GM23338 (cell line): ENCODE data around the gene PTPRN2. TPM values are rescaled to one million over a fixed set of nuclear protein-coding genes. Genes with fewer than 3 reads are reported as not detected.

ENCODE experiments used
- ATAC-seq: fragments of 200-7000 bp; cut with Tn5 transposase; 3 replicates; pipeline ENCODE4 v1.9.1; 2020
- DNase-seq: peaks from one replicate; pipeline ENCODE4 v3.0.0-alpha.2; 2015; ENCODE audit warnings: low spot score
- H2AFZ ChIP-seq: fragments of 200-600 bp; sonication (generic); 2 replicates; pipeline ENCODE4 v1.8.0; 2016; ENCODE audit warnings: antibody characterized with exemption, mild to moderate bottlenecking, moderate library complexity
- H3F3A ChIP-seq: fragments of 200-600 bp; sonication (generic); replicated peaks from 2 replicates; pipeline ENCODE4 v1.8.0; 2017; ENCODE audit warnings: antibody characterized with exemption, mixed run types, low read depth
- H3K27ac ChIP-seq: fragments of 200-600 bp; sonication (generic); 2 replicates; pipeline ENCODE4 v1.6.1; 2016; ENCODE audit warnings: low read depth
- H3K27me3 ChIP-seq: fragments of 200-600 bp; sonication (generic); 2 replicates; pipeline ENCODE4 v1.8.0; 2016; ENCODE audit warnings: mild to moderate bottlenecking, mixed run types, moderate library complexity; ENCODE audit not compliant: insufficient read depth
- H3K36me3 ChIP-seq: fragments of 200-600 bp; sonication (generic); 2 replicates; pipeline ENCODE4 v1.8.0; 2016; ENCODE audit warnings: mild to moderate bottlenecking; ENCODE audit not compliant: insufficient read depth
- H3K4me1 ChIP-seq: fragments of 200-600 bp; sonication (generic); 2 replicates; pipeline ENCODE4 v1.8.0; 2016; ENCODE audit warnings: mild to moderate bottlenecking, moderate library complexity; ENCODE audit not compliant: insufficient read depth
- H3K4me2 ChIP-seq: fragments of 200-600 bp; sonication (generic); 2 replicates; pipeline ENCODE4 v1.7.1; 2017; ENCODE audit warnings: mixed run types
- H3K4me3 ChIP-seq: fragments of 200-600 bp; sonication (generic); 2 replicates; pipeline ENCODE4 v1.6.1; 2016; ENCODE audit warnings: mixed run types
- H3K79me2 ChIP-seq: fragments of 200-600 bp; sonication (generic); replicated peaks from 2 replicates; pipeline ENCODE4 v1.8.0; 2017; ENCODE audit warnings: mild to moderate bottlenecking; ENCODE audit not compliant: insufficient read depth
- H3K9me2 ChIP-seq: fragments of 200-600 bp; sonication (generic); 2 replicates; pipeline ENCODE4 v1.8.0; 2017; ENCODE audit not compliant: insufficient read depth
- H4K20me1 ChIP-seq: fragments of 200-600 bp; sonication (generic); replicated peaks from 2 replicates; pipeline ENCODE4 v1.8.0; 2017; ENCODE audit warnings: mild to moderate bottlenecking; ENCODE audit not compliant: insufficient read depth
- H3K27ac Mint-ChIP-seq: 2 replicates; pipeline ENCODE4 v1.8.0; 2020; ENCODE audit warnings: inconsistent platforms, mild to moderate bottlenecking, moderate library complexity, mixed read lengths
- H3K27me3 Mint-ChIP-seq: 3 replicates; pipeline ENCODE4 v1.8.0; 2022; ENCODE audit warnings: low read depth, mild to moderate bottlenecking, moderate library complexity, mixed read lengths, inconsistent platforms; ENCODE audit not compliant: insufficient read depth, poor library complexity
- H3K36me3 Mint-ChIP-seq: 3 replicates; pipeline ENCODE4 v1.8.0; 2021; ENCODE audit warnings: low read depth, mild to moderate bottlenecking, inconsistent platforms, moderate library complexity, mixed read lengths
- H3K4me1 Mint-ChIP-seq: 3 replicates; pipeline ENCODE4 v1.8.0; 2020; ENCODE audit warnings: mild to moderate bottlenecking, inconsistent platforms, mixed read lengths
- H3K4me3 Mint-ChIP-seq: 3 replicates; pipeline ENCODE4 v1.8.0; 2021; ENCODE audit warnings: moderate library complexity, mild to moderate bottlenecking, inconsistent platforms, mixed read lengths
- H3K9me3 Mint-ChIP-seq: 3 replicates; pipeline ENCODE4 v1.8.0; 2020; ENCODE audit warnings: moderate library complexity, mild to moderate bottlenecking, inconsistent platforms, mixed read lengths
- CREB1 ChIP-seq: fragments of 250-450 bp; sonication (Bioruptor Pico); IDR thresholded peaks from 2 replicates; pipeline ENCODE4 v1.5.0; 2020; ENCODE audit warnings: low read depth, mild to moderate bottlenecking, moderate library complexity
- CTCF ChIP-seq, 2 experiments: fragments of 200-600 bp in 1 of 2; sonication (generic) in 1 of 2; conservative IDR thresholded peaks; 2 replicates each; pipeline versions ENCODE4 v1.5.1 to v1.6.1; 2016 to 2017; ENCODE audit warnings: antibody characterized with exemption in 2 of 2, low read depth in 2 of 2, mild to moderate bottlenecking in 2 of 2, moderate library complexity in 1 of 2
- EZH2phosphoT487 ChIP-seq: fragments of 200-600 bp; sonication (generic); IDR thresholded peaks from one replicate; pipeline ENCODE4 v1.8.1; 2018; ENCODE audit warnings: antibody characterized with exemption; ENCODE audit not compliant: unreplicated experiment
- JUNB ChIP-seq: IDR thresholded peaks from one replicate; pipeline ENCODE4 v1.6.1; 2016; ENCODE audit warnings: antibody characterized with exemption; ENCODE audit not compliant: unreplicated experiment
- NANOG ChIP-seq: IDR thresholded peaks from 2 replicates; pipeline ENCODE4 v1.6.1; 2016; ENCODE audit warnings: antibody characterized with exemption, borderline replicate concordance
- POLR2AphosphoS5 ChIP-seq: IDR thresholded peaks from 2 replicates; pipeline ENCODE4 v1.6.1; 2016; ENCODE audit warnings: antibody characterized with exemption, low read depth
- ZNF331 ChIP-seq: fragments of 250-450 bp; sonication (Bioruptor Pico); IDR thresholded peaks from 2 replicates; pipeline ENCODE4 v1.5.0; 2020; ENCODE audit warnings: low read depth, mild to moderate bottlenecking, moderate library complexity
- polyA plus RNA-seq: library from polyadenylated mRNA; unstranded; fragments of >200 nt; fragmentation: Nextera tagmentation; extraction: Ambion mirVana; gene quantifications from 2 replicates; pipeline ENCODE4 v1.2.1, GENCODE V29; 2016
- total RNA-seq: library from RNA; depleted of rRNA; stranded (reverse); fragments of >200 nt; shearing (Covaris generic); gene quantifications from 2 replicates; pipeline ENCODE4 v1.2.3, GENCODE V29; 2014
- TF ChIP-seq, protein P1 (sequence below): IDR thresholded peaks from one replicate; pipeline ENCODE4 v1.6.1; 2018; ENCODE audit warnings: antibody characterized with exemption; ENCODE audit not compliant: unreplicated experiment
- TF ChIP-seq, protein P2 (sequence below): fragments of 250-450 bp; sonication (Bioruptor Pico); IDR thresholded peaks from 2 replicates; pipeline ENCODE4 v1.5.0; 2020; ENCODE audit warnings: mild to moderate bottlenecking, moderate library complexity

PTPRN2 gene
- total and polyA plus RNA-seq, 2 experiments from 2014 or later, result 0.87 to 4.0 TPM

- TF ChIP-seq, protein P1, sequence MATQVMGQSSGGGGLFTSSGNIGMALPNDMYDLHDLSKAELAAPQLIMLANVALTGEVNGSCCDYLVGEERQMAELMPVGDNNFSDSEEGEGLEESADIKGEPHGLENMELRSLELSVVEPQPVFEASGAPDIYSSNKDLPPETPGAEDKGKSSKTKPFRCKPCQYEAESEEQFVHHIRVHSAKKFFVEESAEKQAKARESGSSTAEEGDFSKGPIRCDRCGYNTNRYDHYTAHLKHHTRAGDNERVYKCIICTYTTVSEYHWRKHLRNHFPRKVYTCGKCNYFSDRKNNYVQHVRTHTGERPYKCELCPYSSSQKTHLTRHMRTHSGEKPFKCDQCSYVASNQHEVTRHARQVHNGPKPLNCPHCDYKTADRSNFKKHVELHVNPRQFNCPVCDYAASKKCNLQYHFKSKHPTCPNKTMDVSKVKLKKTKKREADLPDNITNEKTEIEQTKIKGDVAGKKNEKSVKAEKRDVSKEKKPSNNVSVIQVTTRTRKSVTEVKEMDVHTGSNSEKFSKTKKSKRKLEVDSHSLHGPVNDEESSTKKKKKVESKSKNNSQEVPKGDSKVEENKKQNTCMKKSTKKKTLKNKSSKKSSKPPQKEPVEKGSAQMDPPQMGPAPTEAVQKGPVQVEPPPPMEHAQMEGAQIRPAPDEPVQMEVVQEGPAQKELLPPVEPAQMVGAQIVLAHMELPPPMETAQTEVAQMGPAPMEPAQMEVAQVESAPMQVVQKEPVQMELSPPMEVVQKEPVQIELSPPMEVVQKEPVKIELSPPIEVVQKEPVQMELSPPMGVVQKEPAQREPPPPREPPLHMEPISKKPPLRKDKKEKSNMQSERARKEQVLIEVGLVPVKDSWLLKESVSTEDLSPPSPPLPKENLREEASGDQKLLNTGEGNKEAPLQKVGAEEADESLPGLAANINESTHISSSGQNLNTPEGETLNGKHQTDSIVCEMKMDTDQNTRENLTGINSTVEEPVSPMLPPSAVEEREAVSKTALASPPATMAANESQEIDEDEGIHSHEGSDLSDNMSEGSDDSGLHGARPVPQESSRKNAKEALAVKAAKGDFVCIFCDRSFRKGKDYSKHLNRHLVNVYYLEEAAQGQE, result no peak
- TF ChIP-seq CREB1 (no peak), ZNF331 (CRISPR knock-in tag) (no peak), CTCF (conservative IDR thresholded peaks at IDR 0.05; ENCODE audit: low read depth in 2 of 2) (no peak), JUNB (no peak)
These were observed 884.5 kb downstream of the PTPRN2 start (continued) for GRCh38 chr7:157703131-157703530.

- Histone ChIP-seq H3F3A (no peaks in the 10 kb centered on the region), H2AFZ (no peak overlapping the region), H3K79me2 (no peaks in the 10 kb centered on the region), H3K9me2 (no peaks in the 10 kb centered on the region), H3K27me3 (no peaks in the 10 kb centered on the region), H3K4me1 (no peaks in the 10 kb centered on the region), H4K20me1 (no peaks in the 10 kb centered on the region), H3K27ac (no peak overlapping the region), H3K36me3 (no peaks in the 10 kb centered on the region), H3K4me2 (no peak overlapping the region), H3K4me3 (no peak overlapping the region)
- H3K4me3 Mint-ChIP-seq, result no peak overlapping the region
- peaks cover 6% of the 10 kb centered on the region for H3K27me3 Mint-ChIP-seq
- DNase-seq, result no peak
- no peak overlapping the region for H3K27ac Mint-ChIP-seq
- no peaks in the 10 kb centered on the region for H3K4me1 Mint-ChIP-seq
- peaks cover 88% of the 10 kb centered on the region for H3K9me3 Mint-ChIP-seq
- peaks cover 25% of the 10 kb centered on the region for H3K36me3 Mint-ChIP-seq
- ATAC-seq, result no peak
- TF ChIP-seq, protein P1, result no peak
- no peak for TF ChIP-seq POLR2AphosphoS5
- TF ChIP-seq ZNF331 (CRISPR knock-in tag), result no peak
- no peak for TF ChIP-seq NANOG
- TF ChIP-seq EZH2phosphoT487, result no peak
- TF ChIP-seq, protein P2, sequence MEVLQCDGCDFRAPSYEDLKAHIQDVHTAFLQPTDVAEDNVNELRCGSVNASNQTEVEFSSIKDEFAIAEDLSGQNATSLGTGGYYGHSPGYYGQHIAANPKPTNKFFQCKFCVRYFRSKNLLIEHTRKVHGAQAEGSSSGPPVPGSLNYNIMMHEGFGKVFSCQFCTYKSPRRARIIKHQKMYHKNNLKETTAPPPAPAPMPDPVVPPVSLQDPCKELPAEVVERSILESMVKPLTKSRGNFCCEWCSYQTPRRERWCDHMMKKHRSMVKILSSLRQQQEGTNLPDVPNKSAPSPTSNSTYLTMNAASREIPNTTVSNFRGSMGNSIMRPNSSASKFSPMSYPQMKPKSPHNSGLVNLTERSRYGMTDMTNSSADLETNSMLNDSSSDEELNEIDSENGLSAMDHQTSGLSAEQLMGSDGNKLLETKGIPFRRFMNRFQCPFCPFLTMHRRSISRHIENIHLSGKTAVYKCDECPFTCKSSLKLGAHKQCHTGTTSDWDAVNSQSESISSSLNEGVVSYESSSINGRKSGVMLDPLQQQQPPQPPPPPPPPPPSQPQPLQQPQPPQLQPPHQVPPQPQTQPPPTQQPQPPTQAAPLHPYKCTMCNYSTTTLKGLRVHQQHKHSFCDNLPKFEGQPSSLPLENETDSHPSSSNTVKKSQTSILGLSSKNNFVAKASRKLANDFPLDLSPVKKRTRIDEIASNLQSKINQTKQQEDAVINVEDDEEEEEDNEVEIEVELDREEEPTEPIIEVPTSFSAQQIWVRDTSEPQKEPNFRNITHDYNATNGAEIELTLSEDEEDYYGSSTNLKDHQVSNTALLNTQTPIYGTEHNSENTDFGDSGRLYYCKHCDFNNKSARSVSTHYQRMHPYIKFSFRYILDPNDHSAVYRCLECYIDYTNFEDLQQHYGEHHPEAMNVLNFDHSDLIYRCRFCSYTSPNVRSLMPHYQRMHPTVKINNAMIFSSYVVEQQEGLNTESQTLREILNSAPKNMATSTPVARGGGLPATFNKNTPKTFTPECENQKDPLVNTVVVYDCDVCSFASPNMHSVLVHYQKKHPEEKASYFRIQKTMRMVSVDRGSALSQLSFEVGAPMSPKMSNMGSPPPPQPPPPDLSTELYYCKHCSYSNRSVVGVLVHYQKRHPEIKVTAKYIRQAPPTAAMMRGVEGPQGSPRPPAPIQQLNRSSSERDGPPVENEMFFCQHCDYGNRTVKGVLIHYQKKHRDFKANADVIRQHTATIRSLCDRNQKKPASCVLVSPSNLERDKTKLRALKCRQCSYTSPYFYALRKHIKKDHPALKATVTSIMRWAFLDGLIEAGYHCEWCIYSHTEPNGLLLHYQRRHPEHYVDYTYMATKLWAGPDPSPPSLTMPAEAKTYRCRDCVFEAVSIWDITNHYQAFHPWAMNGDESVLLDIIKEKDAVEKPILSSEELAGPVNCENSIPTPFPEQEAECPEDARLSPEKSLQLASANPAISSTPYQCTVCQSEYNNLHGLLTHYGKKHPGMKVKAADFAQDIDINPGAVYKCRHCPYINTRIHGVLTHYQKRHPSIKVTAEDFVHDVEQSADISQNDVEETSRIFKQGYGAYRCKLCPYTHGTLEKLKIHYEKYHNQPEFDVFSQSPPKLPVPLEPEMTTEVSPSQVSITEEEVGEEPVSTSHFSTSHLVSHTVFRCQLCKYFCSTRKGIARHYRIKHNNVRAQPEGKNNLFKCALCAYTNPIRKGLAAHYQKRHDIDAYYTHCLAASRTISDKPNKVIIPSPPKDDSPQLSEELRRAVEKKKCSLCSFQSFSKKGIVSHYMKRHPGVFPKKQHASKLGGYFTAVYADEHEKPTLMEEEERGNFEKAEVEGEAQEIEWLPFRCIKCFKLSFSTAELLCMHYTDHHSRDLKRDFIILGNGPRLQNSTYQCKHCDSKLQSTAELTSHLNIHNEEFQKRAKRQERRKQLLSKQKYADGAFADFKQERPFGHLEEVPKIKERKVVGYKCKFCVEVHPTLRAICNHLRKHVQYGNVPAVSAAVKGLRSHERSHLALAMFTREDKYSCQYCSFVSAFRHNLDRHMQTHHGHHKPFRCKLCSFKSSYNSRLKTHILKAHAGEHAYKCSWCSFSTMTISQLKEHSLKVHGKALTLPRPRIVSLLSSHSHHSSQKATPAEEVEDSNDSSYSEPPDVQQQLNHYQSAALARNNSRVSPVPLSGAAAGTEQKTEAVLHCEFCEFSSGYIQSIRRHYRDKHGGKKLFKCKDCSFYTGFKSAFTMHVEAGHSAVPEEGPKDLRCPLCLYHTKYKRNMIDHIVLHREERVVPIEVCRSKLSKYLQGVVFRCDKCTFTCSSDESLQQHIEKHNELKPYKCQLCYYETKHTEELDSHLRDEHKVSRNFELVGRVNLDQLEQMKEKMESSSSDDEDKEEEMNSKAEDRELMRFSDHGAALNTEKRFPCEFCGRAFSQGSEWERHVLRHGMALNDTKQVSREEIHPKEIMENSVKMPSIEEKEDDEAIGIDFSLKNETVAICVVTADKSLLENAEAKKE (CRISPR knock-in tag), result no peak
- TF ChIP-seq JUNB, result no peak
These were observed 885.2 kb downstream of the PTPRN2 start for GRCh38 chr7:157702311-157703023.
